Panc1 (cell line): Measurements from ENCODE around the gene FTMT.

ENCODE experiments used
- POLR2AphosphoS5 ChIP-seq: IDR thresholded peaks from 2 replicates; pipeline ENCODE4 v1.6.1; 2012; ENCODE audit warnings: mild to moderate bottlenecking, low read depth, low read length, moderate library complexity
- TF ChIP-seq, protein P1 (sequence below): fragments of 450-650 bp; IDR thresholded peaks from 2 replicates; pipeline ENCODE4 v1.5.1; 2017; ENCODE audit warnings: mild to moderate bottlenecking

DNA sequence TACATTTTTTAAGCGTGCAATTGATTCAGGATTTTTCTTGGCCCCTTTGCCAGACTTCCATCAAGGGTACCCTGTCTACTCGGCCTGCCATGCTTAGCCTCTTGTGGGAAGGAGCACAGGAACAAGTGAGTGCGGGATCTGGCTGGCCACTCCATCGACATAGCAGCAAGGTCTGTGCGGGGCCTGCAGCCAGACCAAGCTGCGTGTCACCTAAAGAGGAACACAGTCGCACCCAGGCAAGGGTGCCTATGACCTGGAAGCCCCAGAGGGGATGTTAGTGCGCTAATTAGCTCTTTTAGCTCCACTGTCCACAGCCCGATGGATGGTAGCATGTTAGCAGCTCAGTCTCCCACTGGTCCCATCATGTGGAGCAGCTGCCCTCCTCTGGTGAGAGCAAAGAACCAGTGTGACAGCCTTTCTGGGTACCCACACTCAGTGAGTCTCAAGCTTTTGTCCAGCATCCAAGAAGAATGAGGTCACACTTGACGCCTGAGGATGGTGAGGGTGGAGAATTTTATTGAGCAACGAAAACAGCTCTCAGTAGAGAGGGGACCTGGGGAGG is 38.7 kb downstream of the FTMT start:
- TF ChIP-seq, protein P1, sequence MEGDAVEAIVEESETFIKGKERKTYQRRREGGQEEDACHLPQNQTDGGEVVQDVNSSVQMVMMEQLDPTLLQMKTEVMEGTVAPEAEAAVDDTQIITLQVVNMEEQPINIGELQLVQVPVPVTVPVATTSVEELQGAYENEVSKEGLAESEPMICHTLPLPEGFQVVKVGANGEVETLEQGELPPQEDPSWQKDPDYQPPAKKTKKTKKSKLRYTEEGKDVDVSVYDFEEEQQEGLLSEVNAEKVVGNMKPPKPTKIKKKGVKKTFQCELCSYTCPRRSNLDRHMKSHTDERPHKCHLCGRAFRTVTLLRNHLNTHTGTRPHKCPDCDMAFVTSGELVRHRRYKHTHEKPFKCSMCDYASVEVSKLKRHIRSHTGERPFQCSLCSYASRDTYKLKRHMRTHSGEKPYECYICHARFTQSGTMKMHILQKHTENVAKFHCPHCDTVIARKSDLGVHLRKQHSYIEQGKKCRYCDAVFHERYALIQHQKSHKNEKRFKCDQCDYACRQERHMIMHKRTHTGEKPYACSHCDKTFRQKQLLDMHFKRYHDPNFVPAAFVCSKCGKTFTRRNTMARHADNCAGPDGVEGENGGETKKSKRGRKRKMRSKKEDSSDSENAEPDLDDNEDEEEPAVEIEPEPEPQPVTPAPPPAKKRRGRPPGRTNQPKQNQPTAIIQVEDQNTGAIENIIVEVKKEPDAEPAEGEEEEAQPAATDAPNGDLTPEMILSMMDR, result no peak
- no peak for TF ChIP-seq POLR2AphosphoS5
